GM12801 (cell line): ENCODE measurements around the gene DCAF15.

Experiments
- TF ChIP-seq, protein P1 (sequence below): IDR thresholded peaks from one replicate; pipeline ENCODE4 v1.5.1; 2011; ENCODE audit warnings: control low read depth; ENCODE audit not compliant: insufficient read length; ENCODE audit errors: extremely low read depth

DCAF15 gene

GRCh38 chr19:13962699-13963602 lies 10.6 kb downstream of the DCAF15 start:
- TF ChIP-seq, protein P1, sequence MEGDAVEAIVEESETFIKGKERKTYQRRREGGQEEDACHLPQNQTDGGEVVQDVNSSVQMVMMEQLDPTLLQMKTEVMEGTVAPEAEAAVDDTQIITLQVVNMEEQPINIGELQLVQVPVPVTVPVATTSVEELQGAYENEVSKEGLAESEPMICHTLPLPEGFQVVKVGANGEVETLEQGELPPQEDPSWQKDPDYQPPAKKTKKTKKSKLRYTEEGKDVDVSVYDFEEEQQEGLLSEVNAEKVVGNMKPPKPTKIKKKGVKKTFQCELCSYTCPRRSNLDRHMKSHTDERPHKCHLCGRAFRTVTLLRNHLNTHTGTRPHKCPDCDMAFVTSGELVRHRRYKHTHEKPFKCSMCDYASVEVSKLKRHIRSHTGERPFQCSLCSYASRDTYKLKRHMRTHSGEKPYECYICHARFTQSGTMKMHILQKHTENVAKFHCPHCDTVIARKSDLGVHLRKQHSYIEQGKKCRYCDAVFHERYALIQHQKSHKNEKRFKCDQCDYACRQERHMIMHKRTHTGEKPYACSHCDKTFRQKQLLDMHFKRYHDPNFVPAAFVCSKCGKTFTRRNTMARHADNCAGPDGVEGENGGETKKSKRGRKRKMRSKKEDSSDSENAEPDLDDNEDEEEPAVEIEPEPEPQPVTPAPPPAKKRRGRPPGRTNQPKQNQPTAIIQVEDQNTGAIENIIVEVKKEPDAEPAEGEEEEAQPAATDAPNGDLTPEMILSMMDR: no peak

- TF ChIP-seq, protein P1: no peak
These were observed 11.3 kb downstream of the DCAF15 start for GRCh38 chr19:13963603-13964105.

DNA sequence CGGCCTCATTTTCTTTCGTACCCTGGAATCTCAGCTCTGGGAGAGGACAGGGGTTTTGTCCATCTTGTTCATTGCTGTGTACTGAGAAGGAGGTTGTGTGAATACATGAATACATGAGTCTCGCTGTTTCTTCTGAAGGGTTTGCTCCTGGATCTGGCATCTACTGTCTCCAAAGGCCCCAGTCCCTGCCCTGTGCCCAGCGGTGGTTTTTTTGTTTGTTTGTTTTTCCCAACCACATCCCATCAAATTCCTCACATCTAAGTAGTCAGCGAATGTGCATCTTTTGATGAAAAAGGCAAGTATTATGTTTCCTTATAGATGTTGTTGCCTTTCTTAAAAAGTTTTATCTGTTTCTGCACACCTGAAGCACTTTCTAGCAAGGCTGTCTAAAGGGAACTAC lies 12.5 kb downstream of the DCAF15 start:
- TF ChIP-seq, protein P1: no peak

DNA sequence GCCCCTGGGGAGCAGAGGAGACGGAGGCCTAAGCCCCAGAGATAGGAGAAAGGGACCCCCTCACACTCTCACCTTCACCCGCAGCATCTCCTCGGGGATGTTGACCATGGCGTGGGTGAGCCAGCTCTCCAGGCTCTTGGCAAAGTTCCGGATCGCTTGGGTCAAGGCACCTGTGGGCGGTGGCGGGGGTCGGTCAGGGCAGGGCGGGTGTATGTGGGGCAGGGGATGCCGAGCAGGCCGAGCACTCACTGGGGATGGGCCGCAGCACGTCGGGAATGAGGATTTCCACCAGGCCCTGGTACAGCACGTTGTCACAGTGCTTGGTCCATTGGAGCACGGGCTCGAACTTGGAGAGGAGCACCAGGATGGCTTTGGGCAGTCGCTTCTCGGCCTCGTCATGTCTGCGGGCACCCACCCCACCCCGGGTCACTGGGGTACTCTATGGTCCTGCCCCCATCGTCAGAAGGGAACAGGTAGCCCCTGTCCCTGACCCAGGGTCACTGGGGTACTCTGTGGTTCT lies 13.1 kb downstream of the DCAF15 start:
- TF ChIP-seq, protein P1: no peak

DNA sequence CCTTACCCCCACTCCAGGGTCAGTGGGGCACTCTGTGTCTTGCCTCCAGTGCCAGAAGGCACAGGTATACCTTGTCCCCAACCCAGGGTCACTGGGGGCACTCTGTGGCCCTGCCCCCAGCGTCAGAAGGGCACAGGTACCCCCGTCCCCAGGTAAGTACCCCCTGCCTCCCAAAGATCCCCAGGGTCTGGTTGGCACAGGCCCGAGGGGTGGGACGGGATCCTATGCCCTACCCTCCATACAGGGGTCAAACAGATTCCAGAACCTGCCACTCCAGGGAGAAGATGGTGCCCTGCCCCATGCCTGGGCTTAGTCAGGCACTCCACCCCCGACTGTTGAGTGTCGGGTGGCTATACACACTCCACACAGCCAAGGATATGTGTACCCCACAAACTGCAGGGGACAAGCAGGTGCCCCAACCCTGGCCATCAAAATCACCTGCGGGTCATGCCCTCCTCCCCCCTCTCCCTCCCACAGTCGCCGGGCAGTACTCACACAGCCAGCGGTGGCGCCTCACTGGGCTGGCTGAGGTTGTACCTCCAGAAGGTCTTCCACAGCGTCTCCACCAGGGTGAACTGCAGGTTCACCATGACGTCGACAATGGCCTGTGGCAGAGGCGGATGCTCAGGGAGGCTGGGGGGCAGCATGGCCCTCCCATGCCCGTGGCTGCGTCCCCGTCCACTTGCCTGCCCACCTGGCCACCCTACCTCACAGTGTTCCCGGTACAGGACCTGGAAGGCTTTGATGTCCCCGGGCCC lies 13.8 kb downstream of the DCAF15 start:
- TF ChIP-seq, protein P1: no peak

DNA sequence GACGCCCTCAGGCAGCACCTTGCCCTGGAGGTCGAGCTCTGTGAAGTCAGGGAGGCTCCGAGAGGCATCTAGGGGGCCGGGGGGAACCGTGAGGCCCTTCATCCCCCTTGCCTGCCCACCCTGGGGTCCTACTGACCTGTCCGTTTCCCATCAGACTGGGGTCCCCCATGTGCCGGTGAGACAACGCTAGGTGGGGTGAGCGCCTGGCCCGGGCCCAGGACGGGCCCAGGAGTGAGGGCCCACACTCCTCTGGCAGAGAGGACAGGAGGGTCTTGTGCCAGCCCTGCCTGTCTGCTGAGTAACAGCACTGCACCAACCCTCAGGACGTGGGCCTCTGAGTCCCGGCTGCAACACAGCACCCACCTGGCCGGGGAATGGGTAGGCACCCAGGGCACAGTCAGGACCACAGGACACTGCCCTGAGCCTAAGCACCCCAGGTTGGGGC lies 14.4 kb downstream of the DCAF15 start:
- TF ChIP-seq, protein P1: no peak

GRCh38 chr19:13968383-13968935 lies 16.1 kb downstream of the DCAF15 start:
- TF ChIP-seq, protein P1: no peak
